Right ventricle myocardium inferior (tissue), 1 donor: ENCODE results near the gene GALNT2. TPM values are rescaled to one million over a fixed set of nuclear protein-coding genes. Genes with fewer than 3 reads are reported as not detected.
A peak's percentile ranks its signal among the peaks of the same experiment; 100 is the strongest.

Experiments used
- ATAC-seq: fragments of 200-7000 bp; cut with Tn5 transposase; one replicate; pipeline ENCODE4 v1.9.1; 2020; ENCODE audit warnings: mild to moderate bottlenecking, moderate library complexity
- DNase-seq: peaks from one replicate; pipeline ENCODE4 v3.0.0; 2021; ENCODE audit errors: missing footprints
- intact Hi-C: fragments of 100-400 bp; cut with DNase I; formaldehyde crosslinking; loops from one replicate; pipeline ENCODE4 v1.11.0; 2022
- total RNA-seq: library from RNA; stranded (reverse); fragmentation: NEBNext Ultra II Directional; extraction: Animal tissue kit (Norgen Biotek cat#: 25700); gene quantifications from one replicate; pipeline ENCODE4 v1.2.1, GENCODE V29; 2021
- donor health status: DM: no; HTN: yes; CAD: no; lungs with severe emphysema.

The GALNT2 gene
- total RNA-seq, 1 donor from 2014 or later, result 29.2 TPM

DNA sequence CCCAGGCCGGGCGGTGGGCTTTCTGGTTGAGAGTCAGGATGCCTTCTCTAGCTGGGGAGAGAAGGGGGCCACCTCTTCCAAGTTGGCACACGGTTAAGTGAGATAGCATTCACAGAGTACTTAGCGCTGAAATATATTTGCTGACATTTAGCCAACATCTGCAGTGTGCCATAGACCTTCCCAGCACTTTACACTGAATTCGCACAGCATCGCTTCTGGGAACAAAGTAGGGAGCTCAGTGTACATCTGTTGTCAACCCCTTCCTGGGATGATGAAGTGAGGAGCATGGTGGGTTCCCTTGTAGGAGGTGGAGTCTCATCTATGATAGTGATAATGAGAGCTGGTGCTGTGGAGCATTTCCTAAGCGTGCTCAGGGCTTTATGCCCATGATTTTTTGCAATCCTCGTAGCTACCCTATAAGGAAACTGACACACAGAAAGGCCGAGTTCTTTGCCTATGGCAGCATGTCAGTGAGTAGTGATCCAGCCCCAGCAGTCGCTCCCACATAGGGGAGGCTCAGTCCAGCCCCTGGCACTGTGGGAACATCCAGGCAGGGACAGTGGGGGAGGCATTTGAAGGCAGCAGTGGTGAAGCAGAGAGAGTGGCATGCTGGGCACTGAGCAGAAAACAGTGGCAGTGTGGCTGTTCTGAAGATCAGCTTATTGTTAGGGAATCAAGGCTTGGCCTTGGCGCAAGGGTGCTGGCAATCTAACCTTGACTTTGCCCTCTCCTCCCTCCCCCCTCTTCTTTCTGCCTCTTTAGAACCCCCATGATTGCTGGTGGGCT, 182.8 kb downstream of the GALNT2 start:
- intact Hi-C loops, result no loop called here
- ATAC-seq (no peak), DNase-seq (no peak)

DNA sequence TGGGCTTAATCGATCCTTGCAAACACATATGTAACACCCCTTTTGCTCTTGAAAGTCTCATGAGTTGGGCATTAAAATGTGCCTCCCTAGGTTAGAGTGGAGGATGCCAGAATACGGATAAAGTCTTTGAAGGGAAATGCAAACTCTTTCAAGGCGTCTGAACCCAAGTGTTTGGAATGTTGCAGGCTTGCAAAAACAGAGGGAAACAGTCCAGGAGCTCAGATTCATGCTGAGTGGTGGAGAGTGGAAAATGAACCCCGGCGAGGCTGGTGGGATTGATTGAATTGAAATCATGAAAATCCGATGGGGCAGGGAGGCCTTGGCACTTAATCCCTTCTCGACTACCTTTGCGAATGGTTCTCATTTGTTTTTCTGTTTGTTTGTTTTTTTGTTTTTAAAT, 183.6 kb downstream of the GALNT2 start:
- intact Hi-C loops, result no loop called here
- ATAC-seq, result no peak
- no peak for DNase-seq

DNA sequence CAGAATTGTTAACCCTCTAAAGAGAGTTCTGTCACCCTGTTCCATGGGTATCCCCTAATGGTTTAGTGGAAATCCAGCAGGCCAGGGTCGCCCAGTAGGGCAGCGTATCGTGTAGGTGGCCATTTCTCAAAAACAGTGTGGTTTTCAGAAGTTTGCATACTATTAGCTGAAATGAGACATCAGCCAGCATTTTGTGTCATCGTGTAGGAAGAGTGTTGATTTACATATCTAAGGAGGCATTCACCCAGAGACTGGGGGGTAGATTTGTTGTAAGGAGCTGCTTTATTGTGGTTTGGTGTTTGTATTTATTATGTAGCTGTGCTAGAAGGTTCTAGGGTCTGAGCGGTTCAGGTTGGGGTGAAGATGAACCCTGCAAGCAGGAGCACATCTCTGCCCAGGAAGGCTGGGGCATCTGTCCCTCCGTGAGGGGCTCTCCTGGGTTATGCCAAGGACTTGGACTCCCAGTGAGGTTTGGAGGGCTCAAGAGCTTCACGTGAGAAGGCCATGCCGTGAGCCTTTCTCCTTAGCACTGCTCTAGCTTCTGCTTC, 184.7 kb downstream of the GALNT2 start:
- intact Hi-C loops, result no loop called here
- no peak for ATAC-seq
- no peak for DNase-seq

DNA sequence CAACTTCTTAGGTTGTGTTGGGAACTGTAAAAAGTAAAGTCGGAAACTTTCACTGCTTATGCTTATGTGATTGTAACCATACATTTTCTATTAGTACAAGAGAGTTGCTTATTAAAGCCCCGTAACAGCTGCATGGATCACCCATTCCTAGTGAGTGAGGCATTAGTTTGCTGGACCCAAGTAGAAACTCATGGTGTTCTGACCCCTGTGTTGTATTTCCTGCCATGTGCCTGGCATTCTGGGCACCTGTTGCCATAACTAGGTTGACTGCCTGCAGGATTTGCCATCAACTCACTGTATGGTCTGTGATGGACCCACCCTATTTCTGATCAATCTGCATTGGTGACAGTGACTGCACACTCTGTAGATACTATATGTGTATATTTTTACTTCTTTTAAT, 186.1 kb downstream of the GALNT2 start:
- intact Hi-C loops, result no loop called here
- DNase-seq, result no peak
- no peak for ATAC-seq

DNA sequence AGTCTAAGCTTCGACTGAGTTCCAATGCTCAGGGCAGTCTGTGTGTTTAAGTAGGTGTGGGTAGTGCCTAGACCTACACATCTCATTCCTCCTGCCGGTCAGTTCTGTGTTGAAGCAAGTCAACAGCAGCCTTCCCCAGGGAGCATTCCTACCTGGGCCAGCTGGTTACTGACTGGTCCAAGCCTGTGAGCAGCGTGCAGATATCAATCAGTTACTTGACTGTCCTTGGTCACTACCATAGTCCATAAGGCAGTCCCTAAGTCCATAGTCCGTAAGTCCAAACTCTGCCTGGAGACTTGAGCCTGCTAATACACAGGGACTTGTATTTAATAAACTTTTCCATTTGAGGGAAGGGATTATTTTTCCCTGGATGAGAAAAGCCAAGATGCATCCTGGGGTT, 187.2 kb downstream of the GALNT2 start:
- ATAC-seq (no peak), DNase-seq (no peak)
- intact Hi-C loops, result no loop called here

DNA sequence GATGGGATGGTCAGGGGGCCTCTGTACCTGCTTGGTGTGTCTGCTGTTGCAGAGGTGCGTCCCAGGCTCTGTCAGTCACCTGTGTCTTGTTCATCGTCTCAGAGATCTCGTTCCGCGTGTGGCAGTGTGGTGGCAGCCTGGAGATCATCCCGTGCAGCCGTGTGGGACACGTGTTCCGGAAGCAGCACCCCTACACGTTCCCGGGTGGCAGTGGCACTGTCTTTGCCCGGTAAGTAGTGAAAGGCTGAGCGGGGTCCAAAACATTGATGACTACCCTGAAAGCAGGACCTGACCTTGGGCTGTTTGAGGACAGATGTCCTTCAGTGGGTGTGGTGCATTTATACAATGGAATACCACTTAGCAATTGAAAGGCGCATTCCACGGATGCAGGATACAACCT, 188.1 kb downstream of the GALNT2 start:
- DNase-seq, result no peak
- ATAC-seq, result no peak
- intact Hi-C loops, result no loop called here

DNA sequence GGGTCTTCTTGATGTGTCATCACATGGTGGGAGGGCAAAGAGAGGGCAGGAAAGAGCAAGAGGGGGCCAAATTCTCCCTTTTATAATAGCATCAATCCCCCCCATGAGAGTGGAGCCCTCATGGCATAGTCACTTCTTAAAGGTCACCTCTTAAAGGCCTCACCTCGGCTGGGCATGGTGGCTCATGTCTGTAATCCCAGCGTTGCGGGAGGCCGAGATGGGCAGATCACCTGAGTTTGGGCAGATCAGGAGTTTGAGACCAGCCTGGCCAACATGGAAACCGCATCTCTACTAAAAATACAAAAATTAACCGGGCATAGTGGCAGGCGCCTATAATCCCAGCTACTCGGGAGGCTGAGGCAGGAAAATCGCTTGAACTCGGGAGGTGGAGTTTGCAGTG, 189.0 kb downstream of the GALNT2 start:
- intact Hi-C loops, result no loop called here
- DNase-seq, result no peak
- ATAC-seq, result no peak

DNA sequence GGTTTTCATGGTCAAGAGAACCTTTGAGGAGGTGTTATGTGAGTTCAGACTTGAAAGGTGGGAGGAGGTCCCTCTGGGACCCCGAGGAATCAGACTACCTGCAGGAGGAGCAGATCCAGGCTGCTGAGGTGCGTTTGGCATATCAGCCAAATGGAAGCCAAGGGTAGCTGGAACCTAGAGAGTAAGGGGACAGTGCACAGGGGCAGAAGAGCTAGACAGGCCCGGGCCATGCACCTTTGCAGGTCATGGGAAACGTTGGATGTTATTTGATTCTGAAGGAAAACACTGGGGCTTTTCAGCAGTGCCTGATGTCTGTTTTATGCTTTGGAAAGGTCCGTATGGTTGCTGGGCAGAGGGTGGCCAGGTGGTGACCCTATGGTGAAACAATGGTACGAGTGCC, 189.9 kb downstream of the GALNT2 start:
- DNase-seq (no peak), ATAC-seq (no peak)
- intact Hi-C loops, result no loop called here

DNA sequence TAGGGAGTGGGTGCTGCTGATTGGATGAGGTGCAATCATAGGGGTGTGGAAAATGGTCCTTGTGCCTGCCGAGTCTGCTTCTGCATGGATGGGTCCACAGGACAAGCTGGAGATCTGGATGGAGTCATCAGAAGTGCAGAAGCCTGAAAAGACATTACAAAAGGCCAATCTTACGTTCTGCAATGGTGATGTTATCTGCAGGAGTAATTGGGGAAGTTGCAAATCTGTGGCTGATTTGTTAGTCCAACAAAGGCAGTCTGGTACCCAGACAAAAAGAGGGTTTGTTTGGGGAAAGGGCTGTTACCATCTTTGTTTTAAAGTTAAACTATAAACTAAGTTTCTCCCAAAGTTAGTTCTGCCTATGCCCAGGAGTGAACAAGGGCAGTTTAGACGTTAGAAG, 192.6 kb downstream of the GALNT2 start:
- intact Hi-C loops, result no loop called here
- DNase-seq (no peak), ATAC-seq (no peak)

DNA sequence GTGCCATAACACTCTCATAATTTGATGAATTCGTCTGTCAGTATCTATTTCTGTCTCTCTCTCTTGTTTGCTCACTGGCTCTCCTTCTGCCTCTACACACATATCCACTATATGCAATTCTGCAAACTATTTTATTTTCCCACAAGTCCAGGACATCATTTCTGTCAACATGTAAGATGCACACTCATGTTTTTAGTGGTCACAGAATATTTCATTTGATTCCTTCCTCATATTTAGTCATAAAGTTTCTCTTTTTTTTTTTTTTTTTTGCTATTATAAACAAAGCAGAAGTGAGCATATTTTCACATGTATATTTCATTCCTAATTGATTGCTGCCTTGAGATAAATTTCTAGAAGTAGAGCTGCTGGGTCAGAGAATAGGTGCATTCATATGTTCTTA, 193.8 kb downstream of the GALNT2 start:
- no peak for DNase-seq
- intact Hi-C loops, result no loop called here

DNA sequence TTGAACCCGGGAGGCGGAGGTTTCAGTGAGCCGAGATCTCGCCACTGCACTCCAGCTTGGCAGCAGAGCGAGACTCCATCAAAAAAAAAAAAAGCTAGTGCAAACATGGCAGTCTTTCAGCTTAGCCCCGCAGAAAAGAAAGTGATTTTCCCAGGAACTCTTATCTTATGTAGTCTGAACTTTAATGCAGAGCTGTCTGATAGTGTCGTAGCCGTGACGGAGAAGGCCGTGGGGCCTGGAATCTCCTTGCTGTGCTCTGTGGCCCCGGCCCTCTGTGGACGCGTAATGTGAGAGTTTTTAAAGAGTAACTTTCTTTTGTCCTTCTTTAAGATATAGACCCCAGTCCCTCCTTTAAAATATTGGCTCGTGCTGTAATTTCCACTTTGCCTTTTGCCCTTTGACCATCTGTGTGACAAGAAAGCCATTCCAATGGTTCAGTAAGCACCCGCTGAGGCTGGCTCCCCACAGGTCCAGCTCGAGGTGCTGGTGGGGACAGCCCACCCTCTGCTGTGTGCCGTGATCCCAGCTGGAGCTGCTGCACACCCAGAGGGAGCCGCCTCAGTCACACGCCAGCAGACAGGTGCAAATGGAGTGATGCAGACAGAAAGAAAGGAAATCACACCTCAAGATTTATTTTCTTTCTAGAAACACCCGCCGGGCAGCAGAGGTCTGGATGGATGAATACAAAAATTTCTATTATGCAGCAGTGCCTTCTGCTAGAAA, 195.1 kb downstream of the GALNT2 start:
- intact Hi-C loops, result no loop called here
- no peak for ATAC-seq
- no peak for DNase-seq

More for the DNA sequence above, 193.8 kb downstream of the GALNT2 start:
- ATAC-seq, result no peak

DNA sequence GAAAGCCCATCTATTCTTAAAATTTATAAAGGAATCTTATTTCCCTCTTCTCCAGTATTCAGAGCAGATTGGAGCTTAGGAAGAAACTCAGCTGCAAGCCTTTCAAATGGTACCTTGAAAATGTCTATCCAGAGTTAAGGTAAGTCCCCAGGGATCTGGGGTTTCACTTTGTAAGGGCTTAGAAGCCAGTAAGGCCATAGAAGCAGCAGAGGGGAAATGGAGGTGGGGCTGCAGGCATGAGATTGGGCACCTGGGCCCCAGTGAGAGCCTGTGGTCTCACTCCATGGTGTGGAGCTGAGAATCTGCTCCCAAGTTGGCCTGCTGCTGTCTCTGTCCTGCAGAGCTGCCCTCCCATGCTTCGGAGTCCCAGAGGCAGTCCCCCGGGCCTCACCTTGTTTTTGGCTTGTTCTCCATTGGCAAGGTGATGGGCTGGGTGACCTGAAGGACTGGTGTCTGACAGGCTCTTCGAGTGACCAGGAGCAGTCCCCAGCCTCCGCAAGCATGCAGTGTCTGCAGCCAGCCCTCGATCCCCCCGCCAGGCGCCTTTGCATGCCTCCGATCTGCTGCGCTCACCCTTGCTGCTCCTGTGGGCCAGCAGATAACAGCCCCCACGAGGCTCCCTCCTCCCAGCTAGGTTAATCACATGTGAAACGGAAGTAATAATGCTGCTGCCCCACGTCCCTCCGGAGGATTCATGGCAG, 196.0 kb downstream of the GALNT2 start:
- ATAC-seq, result no peak
- intact Hi-C loops, result no loop called here
- DNase-seq, result no peak

DNA sequence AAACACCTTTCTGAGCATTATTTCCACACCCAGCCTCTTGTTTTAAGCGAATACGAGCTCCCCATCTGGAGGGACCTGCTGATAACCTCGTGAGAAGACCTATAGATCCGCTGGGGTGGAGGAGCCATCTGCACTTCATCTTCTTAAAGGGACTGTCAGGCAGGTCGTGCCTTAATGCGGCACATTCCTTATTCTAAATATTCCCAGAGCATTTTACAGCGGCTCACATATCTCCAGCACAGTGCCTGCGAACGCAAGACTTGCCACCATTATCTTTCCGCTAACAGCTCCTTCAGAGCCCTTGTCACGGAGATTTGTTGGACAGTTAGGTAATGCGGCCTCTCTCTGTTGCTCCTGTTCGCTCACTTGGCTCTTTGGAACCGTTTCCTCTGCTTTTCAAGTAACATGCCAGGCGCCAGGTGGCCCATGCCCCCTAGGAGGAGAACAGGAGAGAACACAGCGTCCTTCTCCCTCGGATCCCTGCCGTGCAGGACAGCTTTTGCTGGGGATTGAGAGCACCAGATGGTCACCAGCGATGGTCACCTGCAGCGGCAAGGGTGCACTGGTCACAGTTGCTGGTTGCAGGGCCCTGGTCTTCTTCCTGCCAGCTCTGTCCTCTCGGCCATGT, 196.6 kb downstream of the GALNT2 start:
- intact Hi-C loops, result no loop called here
- ATAC-seq (no peak), DNase-seq (no peak)

DNA sequence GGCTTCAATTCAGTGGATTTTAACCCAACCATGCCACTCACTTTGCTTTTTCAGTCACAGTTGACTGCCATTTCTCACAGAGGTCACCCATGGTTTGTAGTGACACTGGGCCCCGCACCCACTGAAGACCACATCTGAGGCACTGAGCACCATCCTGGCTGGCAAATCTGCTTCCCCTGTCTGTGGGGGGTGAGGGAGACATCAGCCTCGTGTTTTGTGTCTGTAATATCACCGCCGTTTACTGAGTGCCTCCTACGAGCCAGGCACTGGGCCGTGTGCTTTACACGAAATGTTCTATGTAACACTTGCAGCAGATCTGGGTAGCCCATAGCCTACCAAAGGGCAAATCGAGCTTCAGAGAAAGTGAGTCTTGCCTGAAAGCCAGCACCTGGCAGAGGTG, 197.3 kb downstream of the GALNT2 start:
- ATAC-seq, result no peak
- no peak for DNase-seq
- intact Hi-C loops, result no loop called here

DNA sequence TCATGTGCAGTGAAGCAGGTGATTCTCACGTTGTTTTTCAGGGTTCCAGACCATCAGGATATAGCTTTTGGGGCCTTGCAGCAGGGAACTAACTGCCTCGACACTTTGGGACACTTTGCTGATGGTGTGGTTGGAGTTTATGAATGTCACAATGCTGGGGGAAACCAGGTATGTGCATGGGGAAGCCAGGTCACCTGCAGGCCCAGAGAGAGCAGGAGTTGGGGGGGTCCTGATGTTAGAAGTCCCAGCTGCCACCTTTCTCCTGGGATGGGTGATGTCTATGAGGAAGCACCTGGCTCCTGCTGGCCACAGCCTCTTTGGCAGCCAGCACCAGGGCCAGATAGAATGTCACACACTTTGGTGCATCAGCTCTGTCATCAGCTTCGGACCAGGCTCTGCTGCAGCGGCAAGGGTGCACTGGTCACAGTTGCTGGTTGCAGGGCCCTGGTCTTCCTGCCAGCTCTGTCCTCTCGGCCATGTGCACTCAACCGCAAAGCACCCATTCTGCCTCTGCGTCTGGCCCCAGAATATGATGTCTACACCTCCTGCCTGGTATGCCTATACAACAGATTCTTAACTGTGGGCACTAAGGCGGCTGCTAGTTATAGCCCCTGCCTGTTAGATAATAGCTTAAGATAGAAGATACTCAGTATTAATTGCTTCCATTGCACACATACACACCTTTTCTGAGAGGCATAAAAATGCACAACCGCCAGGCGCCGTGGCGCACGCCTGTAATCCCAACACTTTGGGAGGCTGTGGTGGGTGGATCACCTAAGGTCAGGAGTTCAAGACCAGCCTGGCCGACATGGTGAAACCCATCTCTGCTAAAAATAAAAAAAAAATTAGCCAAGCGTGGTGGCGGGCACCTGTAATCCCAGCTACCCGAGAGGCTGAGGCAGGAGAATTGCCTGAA, 198.4 kb downstream of the GALNT2 start:
- intact Hi-C loops, result loop anchor here (5.0 kb wide), 2 partner anchors 38 to 603 kb away; no protein-coding TSS in a partner anchor
- ATAC-seq (no peak), DNase-seq (peak; percentile 39)

DNA sequence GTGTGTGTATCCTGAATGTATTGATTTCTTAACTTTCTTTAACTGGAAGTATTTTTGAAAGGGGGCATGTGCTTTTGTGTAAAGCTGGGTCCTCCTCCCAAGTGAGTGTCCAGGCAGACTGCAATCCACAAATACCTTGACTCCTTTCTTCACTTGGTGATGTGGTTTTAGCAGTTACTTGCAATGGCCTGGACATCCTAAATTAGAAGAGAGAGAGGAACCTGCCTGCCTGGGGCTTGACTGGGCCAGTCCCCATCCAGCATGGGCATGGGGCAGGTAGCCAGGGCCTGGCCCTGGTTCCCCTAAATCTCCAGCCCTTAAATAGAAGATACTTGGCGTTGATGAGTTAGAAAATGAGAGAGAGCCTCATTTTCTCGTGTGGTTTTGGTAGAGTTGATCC, 199.4 kb downstream of the GALNT2 start:
- intact Hi-C loops, result loop anchor here (5.0 kb wide), 2 partner anchors 39 to 604 kb away; no protein-coding TSS in a partner anchor
- ATAC-seq, result no peak

DNA sequence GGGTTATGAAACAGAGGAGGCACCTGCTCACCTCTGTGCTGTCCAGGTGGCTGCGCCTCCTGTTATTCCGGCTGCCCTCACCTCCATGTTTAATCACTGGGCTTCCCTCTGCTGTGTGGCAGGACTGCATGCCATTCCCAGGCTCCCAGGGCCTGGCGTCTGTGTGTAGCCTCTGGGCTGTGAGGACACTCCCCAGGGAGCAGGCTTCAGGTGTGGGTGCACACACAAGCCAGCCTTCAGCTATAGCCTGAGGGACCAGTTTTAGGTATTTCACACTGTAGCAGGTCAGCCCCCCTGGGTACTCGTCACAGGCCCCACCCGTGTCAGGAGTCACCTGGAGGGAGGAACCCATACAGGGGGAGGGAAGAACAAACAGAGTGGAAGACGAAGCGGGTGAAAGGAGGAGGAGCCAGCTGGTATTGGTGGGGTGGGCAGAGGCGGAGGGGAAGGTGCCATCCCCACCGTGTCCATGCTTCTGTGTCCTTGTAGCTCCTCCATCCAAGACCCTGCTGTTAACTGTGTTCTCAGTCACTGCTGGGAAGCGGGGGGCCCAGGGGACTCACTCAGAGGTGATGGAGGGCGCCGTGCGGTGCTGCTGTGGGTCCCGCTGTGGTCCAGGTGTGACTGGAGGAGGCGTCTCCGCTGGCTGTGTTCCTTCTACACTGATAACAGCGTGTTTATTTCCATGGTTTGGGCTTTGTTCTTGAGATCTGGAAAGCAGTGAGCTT, 200.5 kb downstream of the GALNT2 start:
- DNase-seq, result peak; percentile 58
- intact Hi-C loops, result loop anchor here (5.0 kb wide), 2 partner anchors 40 to 605 kb away; no protein-coding TSS in a partner anchor
- ATAC-seq, result no peak

More for the DNA sequence above, 199.4 kb downstream of the GALNT2 start:
- DNase-seq, result no peak
